ENCODE measurements around the gene PDE4B. TPM values are rescaled to one million over a fixed set of nuclear protein-coding genes. Genes with fewer than 3 reads are reported as not detected.

PDE4B gene
- total RNA-seq, 1 donor, result 51.0 TPM

DNA sequence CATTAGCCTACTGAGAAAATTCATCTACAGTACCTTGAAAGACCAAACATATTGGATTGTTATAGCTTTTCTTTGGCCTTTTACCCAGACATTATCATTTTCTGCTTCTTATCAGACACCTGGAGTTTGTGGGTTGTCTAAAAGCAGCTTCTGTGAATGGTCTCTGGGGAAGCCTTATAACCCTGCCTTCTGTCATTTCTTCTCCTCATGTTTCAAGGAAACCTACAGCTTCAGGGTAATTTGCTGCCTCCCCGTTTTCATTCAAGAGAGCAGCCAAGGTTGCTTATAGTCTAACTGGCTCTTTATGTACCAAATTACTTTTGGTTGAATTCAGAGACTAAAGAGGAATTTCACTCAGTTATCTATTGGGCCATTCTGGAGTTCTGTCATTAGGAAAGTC, 453.0 kb downstream of the PDE4B start:
- DNase-seq (ENCODE audit: low read depth), result no peak
- TF ChIP-seq, protein P1, sequence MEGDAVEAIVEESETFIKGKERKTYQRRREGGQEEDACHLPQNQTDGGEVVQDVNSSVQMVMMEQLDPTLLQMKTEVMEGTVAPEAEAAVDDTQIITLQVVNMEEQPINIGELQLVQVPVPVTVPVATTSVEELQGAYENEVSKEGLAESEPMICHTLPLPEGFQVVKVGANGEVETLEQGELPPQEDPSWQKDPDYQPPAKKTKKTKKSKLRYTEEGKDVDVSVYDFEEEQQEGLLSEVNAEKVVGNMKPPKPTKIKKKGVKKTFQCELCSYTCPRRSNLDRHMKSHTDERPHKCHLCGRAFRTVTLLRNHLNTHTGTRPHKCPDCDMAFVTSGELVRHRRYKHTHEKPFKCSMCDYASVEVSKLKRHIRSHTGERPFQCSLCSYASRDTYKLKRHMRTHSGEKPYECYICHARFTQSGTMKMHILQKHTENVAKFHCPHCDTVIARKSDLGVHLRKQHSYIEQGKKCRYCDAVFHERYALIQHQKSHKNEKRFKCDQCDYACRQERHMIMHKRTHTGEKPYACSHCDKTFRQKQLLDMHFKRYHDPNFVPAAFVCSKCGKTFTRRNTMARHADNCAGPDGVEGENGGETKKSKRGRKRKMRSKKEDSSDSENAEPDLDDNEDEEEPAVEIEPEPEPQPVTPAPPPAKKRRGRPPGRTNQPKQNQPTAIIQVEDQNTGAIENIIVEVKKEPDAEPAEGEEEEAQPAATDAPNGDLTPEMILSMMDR (IDR thresholded peaks at IDR 0.05; ENCODE audit: insufficient read depth, low read depth, low read length), result no peak
- no peak overlapping the region for H3K4me3 ChIP-seq (ENCODE audit: low read depth, low read length)

DNA sequence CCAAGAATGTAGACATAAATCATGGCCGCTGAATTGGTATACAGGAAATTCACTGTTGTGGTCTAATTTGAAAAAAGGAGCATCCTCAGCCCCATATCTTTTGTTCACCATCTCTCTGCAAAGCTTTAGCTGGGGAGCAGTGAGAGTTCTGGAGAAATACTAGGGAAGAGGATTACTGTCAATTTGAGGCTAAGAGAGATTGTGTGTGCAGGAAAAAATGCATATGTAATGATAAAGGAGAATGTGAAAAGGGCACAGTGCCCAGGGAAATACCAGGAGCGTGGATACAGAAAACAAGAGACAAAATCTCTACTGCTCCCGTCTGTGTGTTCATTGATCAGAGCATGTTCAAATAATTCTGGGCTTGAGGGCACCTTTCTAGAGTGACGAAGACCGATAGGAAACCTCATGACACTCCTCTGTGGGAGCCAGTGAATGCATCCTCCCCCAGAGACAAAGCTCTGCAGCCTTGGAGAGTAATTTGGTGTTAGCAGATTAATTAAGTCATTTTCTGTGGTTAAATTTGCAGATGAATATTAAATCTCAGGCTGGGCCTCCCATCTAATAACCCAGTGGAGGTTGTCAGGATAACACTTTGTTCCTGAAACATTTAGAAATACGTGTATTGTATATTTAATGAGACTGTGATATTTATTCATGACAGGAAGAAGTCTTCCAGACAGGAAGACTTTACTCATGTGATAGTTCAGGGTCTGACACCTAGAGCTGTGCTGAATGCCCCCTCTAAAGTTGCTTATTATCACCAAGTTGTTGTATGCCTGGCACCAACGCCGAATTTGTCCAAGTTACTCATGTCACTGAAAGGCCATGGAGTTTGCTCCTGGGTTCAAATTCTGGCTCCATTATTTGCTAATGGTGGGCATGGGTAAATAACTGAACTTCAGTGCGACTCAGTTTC, 453.9 kb downstream of the PDE4B start:
- no peak for DNase-seq (ENCODE audit: low read depth)
- no peak overlapping the region for H3K4me3 ChIP-seq (ENCODE audit: low read depth, low read length)
- TF ChIP-seq, protein P1 (IDR thresholded peaks at IDR 0.05; ENCODE audit: insufficient read depth, low read depth, low read length), result no peak

DNA sequence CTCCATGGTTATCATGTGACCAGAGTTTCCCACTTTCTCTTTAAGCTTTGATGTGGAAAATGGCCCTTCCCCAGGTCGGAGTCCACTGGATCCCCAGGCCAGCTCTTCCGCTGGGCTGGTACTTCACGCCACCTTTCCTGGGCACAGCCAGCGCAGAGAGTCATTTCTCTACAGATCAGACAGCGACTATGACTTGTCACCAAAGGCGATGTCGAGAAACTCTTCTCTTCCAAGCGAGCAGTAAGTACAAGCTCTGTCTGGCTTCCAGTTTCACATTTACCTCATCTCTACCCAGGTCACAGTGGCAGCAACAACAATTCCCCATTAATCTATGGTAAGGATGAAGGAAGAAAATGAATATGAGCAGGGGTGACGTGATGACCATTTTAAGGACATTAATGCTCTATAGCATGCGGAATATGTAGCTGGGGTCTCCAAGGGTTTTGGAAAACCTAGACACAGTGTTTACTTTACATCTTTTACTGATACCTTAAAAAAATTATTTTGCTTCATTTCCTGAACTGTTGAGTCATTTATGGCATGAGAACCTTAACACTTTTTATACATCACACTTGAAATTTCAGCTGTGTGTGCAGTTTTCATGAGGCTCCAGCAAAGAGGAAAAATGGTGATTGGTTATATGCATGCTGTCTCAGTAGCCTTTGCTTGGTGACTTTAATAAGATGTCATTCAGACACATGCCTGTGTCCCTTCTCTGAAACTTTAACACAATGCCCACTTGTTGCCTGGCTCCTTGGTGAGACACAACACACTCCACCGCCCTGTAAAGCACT, 454.9 kb downstream of the PDE4B start:
- H3K4me3 ChIP-seq (ENCODE audit: low read depth, low read length), result no peak overlapping the region
- TF ChIP-seq, protein P1 (IDR thresholded peaks at IDR 0.05; ENCODE audit: insufficient read depth, low read depth, low read length), result no peak
- no peak for DNase-seq (ENCODE audit: low read depth)

DNA sequence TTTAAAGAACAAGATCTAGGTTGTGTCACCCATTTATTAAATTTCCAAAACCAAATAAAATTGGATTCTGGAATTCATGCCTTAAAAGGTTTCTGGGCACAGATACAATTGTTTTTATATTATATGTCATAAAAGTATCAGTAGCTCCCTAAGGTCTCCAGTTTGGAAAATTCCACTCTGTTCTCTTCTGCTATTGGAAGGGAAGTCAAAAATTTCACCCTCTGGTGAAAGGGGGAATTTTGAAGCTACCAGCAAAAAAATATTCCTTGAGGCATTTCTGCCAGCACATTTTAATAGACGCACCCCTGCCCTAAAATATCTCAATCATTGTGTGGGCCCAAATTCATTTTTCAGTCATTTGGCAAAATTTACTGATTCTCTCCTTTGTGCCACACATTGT, 455.6 kb downstream of the PDE4B start:
- TF ChIP-seq, protein P1 (IDR thresholded peaks at IDR 0.05; ENCODE audit: insufficient read depth, low read depth, low read length), result no peak
- no peak overlapping the region for H3K4me3 ChIP-seq (ENCODE audit: low read depth, low read length)
- no peak for DNase-seq (ENCODE audit: low read depth)

DNA sequence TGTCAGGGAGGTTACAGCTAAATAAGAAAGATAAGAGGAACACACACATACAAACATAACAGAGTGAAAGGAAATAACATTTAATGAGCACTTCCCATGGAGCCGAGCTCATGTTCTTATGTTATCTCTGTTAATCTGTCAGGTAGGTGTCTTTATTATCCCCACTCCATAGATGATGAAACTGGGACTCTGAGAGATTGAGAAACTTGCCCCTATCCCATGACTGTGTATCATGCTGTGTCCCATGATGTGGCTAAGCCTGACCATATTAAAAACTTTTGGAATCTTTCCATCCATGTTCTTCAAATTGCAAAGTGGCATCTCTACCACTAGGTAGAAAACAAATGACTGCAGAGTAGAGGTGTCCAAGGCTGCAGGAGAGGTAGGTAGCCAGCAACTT, 456.1 kb downstream of the PDE4B start:
- DNase-seq (ENCODE audit: low read depth), result peak; percentile 68
- TF ChIP-seq, protein P1 (IDR thresholded peaks at IDR 0.05; ENCODE audit: insufficient read depth, low read depth, low read length), result no peak
- H3K4me3 ChIP-seq (ENCODE audit: low read depth, low read length), result no peak overlapping the region

DNA sequence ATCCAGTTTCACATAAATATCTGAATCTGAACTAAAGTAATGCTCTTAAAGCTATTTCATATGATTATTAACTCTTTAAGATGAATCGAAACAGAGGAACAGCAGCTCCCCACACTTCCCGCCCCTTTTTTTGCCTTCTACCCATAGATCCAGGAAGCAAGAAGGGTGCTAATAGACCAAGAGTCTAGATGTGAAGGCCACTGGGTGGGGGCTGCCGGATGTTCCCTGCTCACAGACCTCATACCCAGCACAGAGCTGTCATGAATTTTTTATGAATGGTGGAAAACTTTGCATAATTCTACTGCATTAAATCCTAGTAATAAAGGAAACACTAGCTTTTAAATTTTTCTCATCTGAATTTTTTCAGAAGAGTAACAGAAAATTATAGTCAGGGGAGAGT, 457.4 kb downstream of the PDE4B start:
- H3K4me3 ChIP-seq (ENCODE audit: low read depth, low read length), result no peak overlapping the region
- DNase-seq (ENCODE audit: low read depth), result no peak
- TF ChIP-seq, protein P1 (IDR thresholded peaks at IDR 0.05; ENCODE audit: insufficient read depth, low read depth, low read length), result no peak

Data from fibroblast of villous mesenchyme (primary cell).